GM23248 (cell line): Measurements from ENCODE around the gene OLA1. TPM values are rescaled to one million over a fixed set of nuclear protein-coding genes. Genes with fewer than 3 reads are reported as not detected.
"Not testable (repeated sequence)": the region's sequence is repeated elsewhere in the genome, so short reads cannot be mapped to it uniquely, and the experiment has no call there.

Experiments
- DNase-seq: peaks from one replicate; pipeline ENCODE4 v3.0.0-alpha.2; 2015
- H2AFZ ChIP-seq: fragments of 200-600 bp; sonication (generic); 2 replicates; pipeline ENCODE4 v1.6.1; 2016; ENCODE audit warnings: antibody characterized with exemption
- H3F3A ChIP-seq: fragments of 200-600 bp; sonication (generic); 2 replicates; pipeline ENCODE4 v1.6.1; 2016; ENCODE audit warnings: mild to moderate bottlenecking, antibody characterized with exemption, mixed run types; ENCODE audit not compliant: insufficient read depth
- H3K27ac ChIP-seq: fragments of 200-600 bp; sonication (generic); 2 replicates; pipeline ENCODE4 v1.5.1; 2016; ENCODE audit warnings: mild to moderate bottlenecking
- H3K27me3 ChIP-seq: fragments of 200-600 bp; sonication (generic); replicated peaks from 2 replicates; pipeline ENCODE4 v1.6.1; 2016; ENCODE audit warnings: mild to moderate bottlenecking; ENCODE audit not compliant: insufficient read depth
- H3K36me3 ChIP-seq: fragments of 200-600 bp; sonication (generic); 2 replicates; pipeline ENCODE4 v1.6.1; 2016; ENCODE audit warnings: low read depth, mild to moderate bottlenecking
- H3K4me1 ChIP-seq: fragments of 200-600 bp; sonication (generic); 2 replicates; pipeline ENCODE4 v1.6.1; 2016; ENCODE audit warnings: mild to moderate bottlenecking; ENCODE audit not compliant: insufficient read depth
- H3K4me2 ChIP-seq: fragments of 200-600 bp; sonication (generic); one replicate; pipeline ENCODE4 v1.6.1; 2016; ENCODE audit warnings: mild to moderate bottlenecking; ENCODE audit not compliant: unreplicated experiment
- H3K4me3 ChIP-seq: fragments of 200-600 bp; sonication (generic); 2 replicates; pipeline ENCODE4 v1.5.1; 2016; ENCODE audit warnings: mild to moderate bottlenecking
- H3K79me2 ChIP-seq: fragments of 200-600 bp; sonication (generic); 2 replicates; pipeline ENCODE4 v1.6.1; 2016; ENCODE audit warnings: mild to moderate bottlenecking; ENCODE audit not compliant: insufficient read depth
- H3K9ac ChIP-seq: fragments of 200-600 bp; sonication (generic); 2 replicates; pipeline ENCODE4 v1.6.1; 2016; ENCODE audit warnings: mild to moderate bottlenecking
- H3K9me2 ChIP-seq: fragments of 200-600 bp; sonication (generic); 2 replicates; pipeline ENCODE4 v1.6.1; 2016; ENCODE audit warnings: mixed run types, mild to moderate bottlenecking, moderate library complexity; ENCODE audit not compliant: insufficient read depth
- H3K9me3 ChIP-seq: fragments of 200-600 bp; sonication (generic); one replicate; pipeline ENCODE4 v1.6.1; 2017; ENCODE audit warnings: low read depth
- H4K20me1 ChIP-seq: fragments of 200-600 bp; sonication (generic); 2 replicates; pipeline ENCODE4 v1.6.0; 2016; ENCODE audit not compliant: insufficient read depth
- EZH2 ChIP-seq: fragments of 200-600 bp; sonication (generic); IDR thresholded peaks from 2 replicates; pipeline ENCODE4 v1.6.1; 2018; ENCODE audit warnings: antibody characterized with exemption, mild to moderate bottlenecking; ENCODE audit not compliant: insufficient read depth, poor library complexity, severe bottlenecking
- EZH2phosphoT487 ChIP-seq: fragments of 200-600 bp; sonication (generic); IDR thresholded peaks from 2 replicates; pipeline ENCODE4 v1.6.1; 2018; ENCODE audit warnings: antibody characterized with exemption, moderate library complexity, mild to moderate bottlenecking, low read depth; ENCODE audit not compliant: insufficient read depth
- WGBS, 2 experiments: methylation state at CpG; one replicate each; pipeline ENCODE4 v1.1.6; 2015 to 2017; ENCODE audit warnings: low lambda C conversion rate in 2 of 2, low coverage in 1 of 2; ENCODE audit errors: missing lambda C conversion rate in 2 of 2; 5-methylcytosine and 5-hydroxymethylcytosine counted together
- in situ Hi-C: fragments of 300-500 bp; cut with MboI; formaldehyde crosslinking; loops from 2 replicates; pipeline ENCODE4 v1.15.0; 2020
- polyA plus RNA-seq: library from polyadenylated mRNA; unstranded; fragments of >200 nt; fragmentation: Nextera tagmentation; extraction: Ambion mirVana; gene quantifications from 2 replicates; pipeline ENCODE4 v1.2.1, GENCODE V29; 2016
- total RNA-seq: library from RNA; depleted of rRNA; stranded (reverse); fragments of >200 nt; shearing (Covaris generic); gene quantifications from 2 replicates; pipeline ENCODE4 v1.2.3, GENCODE V29; 2014

The OLA1 gene
- total and polyA plus RNA-seq, 2 experiments from 2014 or later = 64.3 to 114 TPM

DNA sequence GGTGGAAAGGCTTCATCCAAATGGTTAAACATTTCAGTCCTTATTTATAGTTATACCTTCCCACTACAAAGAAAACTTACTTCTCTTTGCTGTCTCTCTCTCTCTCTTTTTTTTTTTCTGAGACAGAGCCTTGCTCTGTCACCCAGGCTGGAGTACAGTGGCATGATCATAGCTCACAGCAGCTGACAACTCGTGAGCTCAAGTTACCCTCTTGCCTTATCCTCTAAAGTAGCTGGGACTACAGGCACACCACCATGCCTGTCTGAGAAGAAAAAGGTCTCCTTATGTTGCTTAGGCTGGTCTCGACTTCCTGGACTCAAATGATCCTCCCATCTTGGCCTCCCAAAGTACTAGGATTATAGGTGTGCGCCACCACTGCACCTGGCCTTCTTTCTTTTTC lies 32.3 kb upstream of the OLA1 start:
- H2AFZ ChIP-seq = no peak overlapping the region
- H4K20me1 ChIP-seq = no peaks in the 10 kb centered on the region
- H3K4me2 ChIP-seq = no peak overlapping the region
- H3K9me3 ChIP-seq = no peaks in the 10 kb centered on the region
- in situ Hi-C loops = no loop called here
- H3K4me1 ChIP-seq = no peaks in the 10 kb centered on the region
- no peak overlapping the region for H3K9ac ChIP-seq
- no peaks in the 10 kb centered on the region for H3K79me2 ChIP-seq
- no peak for TF ChIP-seq EZH2
- no peaks in the 10 kb centered on the region; the same call in 1 of the 2 replicates for H3K27me3 ChIP-seq
- H3K27ac ChIP-seq = no peak overlapping the region
- no peaks in the 10 kb centered on the region for H3K36me3 ChIP-seq
- no peaks in the 10 kb centered on the region for H3F3A ChIP-seq
- no peak overlapping the region for H3K4me3 ChIP-seq
- 44 to 45% methylated on average over 3 of the region's 3 CpGs for WGBS, 2 experiments
- H3K9me2 ChIP-seq = no peaks in the 10 kb centered on the region
- no peak for DNase-seq

DNA sequence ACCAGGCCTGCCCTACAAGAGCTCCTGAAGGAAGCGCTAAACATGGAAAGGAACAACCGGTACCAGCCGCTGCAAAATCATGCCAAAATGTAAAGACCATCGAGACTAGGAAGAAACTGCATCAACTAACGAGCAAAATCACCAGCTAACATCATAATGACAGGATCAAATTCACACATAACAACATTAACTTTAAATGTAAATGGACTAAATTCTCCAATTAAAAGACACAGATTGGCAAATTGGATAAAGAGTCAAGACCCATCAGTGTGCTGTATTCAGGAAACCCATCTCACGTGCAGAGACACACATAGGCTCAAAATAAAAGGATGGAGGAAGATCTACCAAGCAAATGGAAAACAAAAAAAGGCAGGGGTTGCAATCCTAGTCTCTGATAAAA lies 21.9 kb upstream of the OLA1 start:
- H3K9ac ChIP-seq, H3K79me2 ChIP-seq, H4K20me1 ChIP-seq, DNase-seq, H3K9me3 ChIP-seq, H3K4me2 ChIP-seq, H3K27ac ChIP-seq, H3K9me2 ChIP-seq, in situ Hi-C loops, H3K4me3 ChIP-seq, H3K4me1 ChIP-seq, H3K36me3 ChIP-seq, H3F3A ChIP-seq, H3K27me3 ChIP-seq, H2AFZ ChIP-seq: not testable (repeated sequence)
- 61 to 74% methylated on average over 4 to 5 of the region's 6 CpGs for WGBS, 2 experiments

DNA sequence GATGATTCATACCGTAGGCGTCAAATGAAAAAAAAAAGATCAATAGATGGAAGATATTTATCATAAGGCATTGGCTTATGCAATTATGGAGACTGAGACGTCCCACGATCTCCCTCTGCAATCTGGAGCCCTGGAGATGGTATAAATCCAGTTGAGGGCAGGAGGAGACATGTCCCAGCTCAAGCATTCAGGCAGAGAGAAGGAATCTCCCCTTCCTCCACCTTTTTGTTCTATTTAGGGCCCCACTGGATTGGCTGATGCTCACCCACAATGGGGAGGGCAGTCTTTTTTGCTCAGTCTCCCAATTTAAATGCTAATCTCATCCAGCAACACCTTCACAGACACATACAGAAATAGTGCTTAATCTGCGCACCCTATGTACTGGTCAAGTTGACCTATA lies 18.0 kb upstream of the OLA1 start:
- 94 to 96% methylated on average over 5 of the region's 5 CpGs for WGBS, 2 experiments
- no peak overlapping the region for H2AFZ ChIP-seq
- H4K20me1 ChIP-seq = no peaks in the 10 kb centered on the region
- peaks cover 6% of the 10 kb centered on the region for H3K4me1 ChIP-seq
- no peak overlapping the region for H3K27ac ChIP-seq
- H3K27me3 ChIP-seq = no peaks in the 10 kb centered on the region
- in situ Hi-C loops = no loop called here
- no peak overlapping the region for H3K9ac ChIP-seq
- no peaks in the 10 kb centered on the region for H3K9me2 ChIP-seq
- DNase-seq = no peak
- TF ChIP-seq EZH2 (no peak), EZH2phosphoT487 (no peak)
- H3K9me3 ChIP-seq = no peaks in the 10 kb centered on the region
- no peak overlapping the region for H3K4me3 ChIP-seq
- H3K79me2 ChIP-seq = no peaks in the 10 kb centered on the region
- no peaks in the 10 kb centered on the region for H3F3A ChIP-seq
- no peak overlapping the region for H3K4me2 ChIP-seq
- no peaks in the 10 kb centered on the region for H3K36me3 ChIP-seq

DNA sequence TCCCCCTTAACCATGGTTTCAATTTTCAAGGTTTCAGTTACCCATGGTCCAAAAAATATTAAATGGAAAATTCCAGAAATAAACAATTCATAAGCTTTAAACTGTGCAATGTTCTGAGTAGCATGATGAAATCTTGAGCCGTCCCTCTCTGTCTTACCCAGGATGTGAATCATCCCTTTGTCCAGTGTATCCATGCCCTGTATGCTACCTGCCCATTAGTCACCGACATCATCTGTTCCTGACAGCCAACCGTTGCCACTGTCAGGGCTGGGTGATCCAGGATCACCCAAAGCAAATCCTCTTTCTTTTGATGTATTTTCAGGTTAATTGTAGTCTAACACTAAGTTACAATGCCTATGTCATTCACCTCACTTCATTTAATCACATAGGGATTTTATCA lies 15.7 kb upstream of the OLA1 start:
- H3K27me3 ChIP-seq = no peaks in the 10 kb centered on the region
- no peak overlapping the region for H3K9ac ChIP-seq
- TF ChIP-seq EZH2 (no peak), EZH2phosphoT487 (no peak)
- in situ Hi-C loops = no loop called here
- no peak overlapping the region for H3K4me3 ChIP-seq
- no peaks in the 10 kb centered on the region for H3K79me2 ChIP-seq
- peak; percentile 80 for DNase-seq
- 23 to 29% methylated on average over 3 of the region's 3 CpGs for WGBS, 2 experiments
- no peaks in the 10 kb centered on the region for H3K36me3 ChIP-seq
- H4K20me1 ChIP-seq = no peaks in the 10 kb centered on the region
- H3K27ac ChIP-seq = no peak overlapping the region
- no peaks in the 10 kb centered on the region for H3K9me2 ChIP-seq
- H3K4me1 ChIP-seq = peaks cover 6% of the 10 kb centered on the region
- H3F3A ChIP-seq = no peaks in the 10 kb centered on the region
- H3K4me2 ChIP-seq = no peak overlapping the region
- peak overlapping the region; percentile 52; the same call in 1 of the 2 replicates for H2AFZ ChIP-seq
- no peaks in the 10 kb centered on the region for H3K9me3 ChIP-seq

DNA sequence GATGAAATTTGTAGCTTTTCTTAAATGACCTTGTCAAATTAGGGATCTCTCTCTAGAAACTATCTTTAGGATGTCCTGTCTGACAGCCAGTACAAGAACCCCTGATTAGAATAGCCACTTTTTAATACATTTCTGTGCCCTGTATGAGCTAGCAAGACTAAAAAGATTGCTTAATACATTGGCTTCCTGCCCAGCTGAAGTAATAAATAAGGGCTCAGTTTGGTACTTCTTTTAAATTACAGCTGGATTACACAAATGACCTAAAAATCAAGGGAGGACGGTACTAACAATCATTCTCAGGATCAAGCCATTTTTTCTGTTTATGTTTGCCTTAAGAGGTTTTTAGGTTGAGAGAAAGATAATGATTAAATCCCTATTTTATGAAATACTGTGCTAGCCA lies 11.6 kb upstream of the OLA1 start:
- 0 to 12% methylated on average over 1 of the region's 1 CpG for WGBS, 2 experiments
- Histone ChIP-seq H3K9me3 (no peaks in the 10 kb centered on the region), H3K9ac (no peak overlapping the region), H3K4me3 (no peak overlapping the region), H3K79me2 (no peaks in the 10 kb centered on the region), H3K27me3 (no peaks in the 10 kb centered on the region), H3K36me3 (no peaks in the 10 kb centered on the region), H3K4me1 (peaks cover 6% of the 10 kb centered on the region), H3F3A (no peaks in the 10 kb centered on the region), H2AFZ (no peak overlapping the region), H3K27ac (no peak overlapping the region), H3K9me2 (no peaks in the 10 kb centered on the region), H4K20me1 (no peaks in the 10 kb centered on the region), H3K4me2 (no peak overlapping the region)
- DNase-seq = peak; percentile 78
- TF ChIP-seq EZH2 (no peak), EZH2phosphoT487 (no peak)
- in situ Hi-C loops = no loop called here
